Activated CD8-positive, alpha-beta memory T cell treated with anti-CD3 and anti-CD28 coated beads for 4 hours (primary cell): ENCODE results near the gene ZSCAN2.

Experiments
- DNase-seq, 2 donors: peaks; one replicate each; pipeline ENCODE4 v3.0.0-alpha.2; 2020; ENCODE audit warnings: low read depth in 2 of 2

The ZSCAN2 gene

DNA sequence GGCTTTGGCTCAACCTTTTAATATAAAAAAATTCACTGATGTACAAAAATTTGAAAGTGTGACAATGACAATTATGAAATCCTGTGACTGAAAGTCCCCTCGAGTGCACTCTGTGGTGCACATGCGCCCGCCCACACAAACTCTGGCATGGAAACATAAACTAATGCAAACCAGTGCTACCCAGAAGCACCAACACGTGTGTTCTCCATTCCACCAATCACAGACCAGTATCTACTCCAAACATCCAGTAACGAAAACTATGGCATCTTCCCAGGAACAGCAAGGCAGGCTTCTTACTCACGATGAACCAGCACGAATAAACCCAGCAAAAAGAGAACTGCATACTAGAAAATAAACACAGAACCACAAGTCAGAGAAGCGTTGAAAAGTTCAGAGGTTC, 68.9 kb downstream of the ZSCAN2 start:
- no peak for DNase-seq

DNA sequence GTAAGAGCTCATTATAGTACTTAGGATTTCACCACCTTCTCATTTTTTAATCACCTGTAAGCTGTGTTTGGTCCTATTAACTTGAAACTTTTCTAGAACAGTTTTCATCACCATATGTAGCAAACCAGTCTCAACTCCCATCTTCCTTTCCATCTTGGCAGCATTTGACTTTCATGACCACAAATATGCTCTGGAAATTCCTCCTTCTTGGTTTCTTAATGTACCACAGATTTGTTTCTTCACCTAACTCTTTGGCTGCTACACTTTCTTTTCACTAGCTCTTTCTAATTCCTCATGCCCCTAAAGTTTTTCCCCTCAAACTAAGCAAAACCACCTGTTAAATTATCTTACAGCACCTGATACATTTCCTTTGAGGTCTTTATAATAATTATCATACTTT, 70.4 kb downstream of the ZSCAN2 start:
- DNase-seq, result no peak
